Thyroid gland (tissue), 4 donors: ENCODE results near the gene GPR137B.

Experiments
- CTCF ChIP-seq, 6 experiments: fragments of 200-600 bp in 3 of 6; fragments of 450-650 bp in 3 of 6; sonication (generic) in 3 of 6; IDR thresholded peaks; one replicate each; pipeline ENCODE4 v1.5.1; 2016 to 2019; ENCODE audit warnings: antibody characterized with exemption in 6 of 6, mild to moderate bottlenecking in 2 of 6, inconsistent platforms in 1 of 6, moderate library complexity in 1 of 6
- POLR2A ChIP-seq, 2 donors: fragments of 450-650 bp; IDR thresholded peaks; one replicate each; pipeline ENCODE4 v1.6.1; 2017; ENCODE audit warnings: antibody characterized with exemption in 2 of 2, mild to moderate bottlenecking in 2 of 2, moderate library complexity in 1 of 2

GRCh38 chr1:236117710-236118109, 24.6 kb upstream of the GPR137B start:
- TF ChIP-seq POLR2A (IDR thresholded peaks at IDR 0.05) (no peak), CTCF (IDR thresholded peaks at IDR 0.05) (no peak)
